ENCODE measurements around the gene C3orf20.

DNA sequence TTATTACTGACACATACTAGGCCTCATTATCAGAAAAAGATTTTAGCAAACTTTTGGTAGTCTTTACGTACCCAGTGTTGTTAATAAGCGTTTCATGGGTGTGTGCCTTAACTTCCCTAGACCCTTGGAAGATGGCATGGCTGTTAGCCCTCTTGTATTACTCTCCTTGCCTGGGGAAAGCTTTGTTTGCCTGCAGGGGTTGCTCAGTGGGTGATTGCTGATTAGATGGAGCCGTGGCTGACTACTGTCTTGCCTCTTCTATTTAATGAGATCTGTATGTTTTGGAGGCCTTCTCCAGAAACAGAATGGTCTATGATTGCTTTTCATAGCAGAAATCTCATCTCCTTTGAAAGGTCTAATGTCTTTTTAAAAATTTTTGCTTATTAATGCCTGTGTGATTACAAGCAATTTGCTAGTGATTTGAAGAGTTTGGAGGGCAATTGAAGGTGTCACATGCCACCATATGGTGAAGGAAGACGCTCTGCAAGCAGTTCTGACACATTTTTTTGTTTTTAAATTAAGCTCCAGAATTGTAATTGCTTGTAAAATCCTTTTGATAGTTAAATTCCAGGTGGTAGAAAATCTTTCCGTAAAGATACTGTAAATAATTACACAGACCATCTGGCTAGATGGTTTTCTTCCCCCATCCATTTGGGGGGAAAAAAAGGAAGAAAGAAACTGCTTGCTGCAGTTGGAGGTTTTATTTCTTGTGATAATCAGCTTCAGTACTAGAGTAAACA lies 11.4 kb upstream of the C3orf20 start:
- TF ChIP-seq CTCF (IDR thresholded peaks at IDR 0.05; ENCODE audit: insufficient read depth, low read length, poor library complexity, severe bottlenecking), result no peak
- TF ChIP-seq EZH2phosphoT487 (conservative IDR thresholded peaks at IDR 0.05; ENCODE audit: low read length), result no peak

Measured in SU-DHL-6 (cell line).